Spinal cord (tissue), 10 donors: ENCODE measurements around the gene PPP1R3E. TPM values are rescaled to one million over a fixed set of nuclear protein-coding genes. Genes with fewer than 3 reads are reported as not detected.
"Not testable (repeated sequence)": the region's sequence is repeated elsewhere in the genome, so short reads cannot be mapped to it uniquely, and the experiment has no call there.

Source experiments
- DNase-seq, 6 donors: peaks; one replicate each; pipeline versions ENCODE4 v3.0.0 to v3.0.0-alpha.2; 2013 to 2015; ENCODE audit warnings: low spot score in 6 of 6, low read depth in 4 of 6
- H3K27ac ChIP-seq: one replicate; pipeline ENCODE4 v1.5.1; 2013; ENCODE audit warnings: low read depth, low read length, control low read depth
- H3K27me3 ChIP-seq: one replicate; pipeline ENCODE4 v1.6.1; 2013; ENCODE audit warnings: low read length; ENCODE audit not compliant: control insufficient read depth, insufficient read depth
- H3K36me3 ChIP-seq: one replicate; pipeline ENCODE4 v1.6.1; 2013; ENCODE audit warnings: low read length; ENCODE audit not compliant: control insufficient read depth, insufficient read depth
- H3K4me1 ChIP-seq: one replicate; pipeline ENCODE4 v1.6.1; 2013; ENCODE audit warnings: low read length; ENCODE audit not compliant: control insufficient read depth, insufficient read depth
- H3K4me3 ChIP-seq: one replicate; pipeline ENCODE4 v1.5.1; 2013; ENCODE audit warnings: low read depth, low read length, control low read depth
- H3K9me3 ChIP-seq: one replicate; pipeline ENCODE4 v1.6.1; 2013; ENCODE audit warnings: low read length; ENCODE audit not compliant: control insufficient read depth, insufficient read depth
- WGBS: methylation state at CpG from one replicate; pipeline ENCODE4 v1.1.5; 2013; ENCODE audit warnings: missing lambda C conversion rate; ENCODE audit not compliant: insufficient coverage; 5-methylcytosine and 5-hydroxymethylcytosine counted together
- polyA plus RNA-seq, 2 donors: library from polyadenylated mRNA; unstranded; fragments of 120-200 nt; gene quantifications; one replicate each; pipeline ENCODE4 v1.2.1, GENCODE V29; 2013; ENCODE audit not compliant: insufficient read length in 2 of 2
- total RNA-seq, 2 donors: library from RNA; depleted of rRNA in 1 of 2; stranded (reverse); fragments of 120-200 nt in 1 of 2; fragments of >200 nt in 1 of 2; gene quantifications; one replicate each; pipeline versions ENCODE4 v1.2.3 to v1.2.4, GENCODE V29; 2013 to 2014
- donor health status: healthy.

The PPP1R3E gene
- total and polyA plus RNA-seq, 4 donors = 11.3 to 37.2 (median 23.2) TPM

- Histone ChIP-seq H3K36me3 (peaks cover 6% of the 10 kb centered on the region), H3K27me3 (no peaks in the 10 kb centered on the region), H3K27ac (no peak overlapping the region), H3K9me3 (no peaks in the 10 kb centered on the region), H3K4me1 (peaks cover 8% of the 10 kb centered on the region), H3K4me3 (no peak overlapping the region)
- no peak for DNase-seq
- 94% methylated on average over 5 of the region's 6 CpGs for WGBS
Measured at GRCh38 chr14:23281247-23281646, 21.4 kb downstream of the PPP1R3E start.

- not testable (repeated sequence) for H3K9me3 ChIP-seq, H3K4me1 ChIP-seq, H3K4me3 ChIP-seq, H3K27ac ChIP-seq, DNase-seq, H3K27me3 ChIP-seq
- peaks cover 13% of the 10 kb centered on the region for H3K36me3 ChIP-seq
- 89% methylated on average over 2 of the region's 6 CpGs for WGBS
Measured at GRCh38 chr14:23277928-23278327, 24.7 kb downstream of the PPP1R3E start.

- WGBS = 96% methylated on average over 3 of the region's 3 CpGs
- no peaks in the 10 kb centered on the region for H3K4me1 ChIP-seq
Measured at GRCh38 chr14:23277189-23277588, 25.5 kb downstream of the PPP1R3E start.

GRCh38 chr14:23275412-23275811 lies 27.2 kb downstream of the PPP1R3E start:
- Histone ChIP-seq H3K4me3 (no peak overlapping the region), H3K36me3 (peaks cover 13% of the 10 kb centered on the region), H3K27me3 (no peaks in the 10 kb centered on the region), H3K9me3 (no peaks in the 10 kb centered on the region), H3K4me1 (no peaks in the 10 kb centered on the region), H3K27ac (no peak overlapping the region)
- WGBS = 100% methylated on average over 1 of the region's 2 CpGs
- DNase-seq = no peak

More at GRCh38 chr14:23277189-23277588, 25.5 kb downstream of the PPP1R3E start:
- Histone ChIP-seq H3K27me3 (no peaks in the 10 kb centered on the region), H3K9me3 (no peaks in the 10 kb centered on the region), H3K27ac (no peak overlapping the region), H3K4me3 (no peak overlapping the region), H3K36me3 (peaks cover 13% of the 10 kb centered on the region)
- DNase-seq = no peak

GRCh38 chr14:23269193-23269592 lies 33.5 kb downstream of the PPP1R3E start:
- no peak overlapping the region for H3K27ac ChIP-seq
- WGBS = 93% methylated on average over 5 of the region's 7 CpGs

GRCh38 chr14:23260849-23261248 lies 41.8 kb downstream of the PPP1R3E start:
- H3K4me3 ChIP-seq, H3K27ac ChIP-seq, H3K36me3 ChIP-seq, H3K9me3 ChIP-seq, H3K27me3 ChIP-seq, DNase-seq, H3K4me1 ChIP-seq: not testable (repeated sequence)
- 66% methylated on average over 7 of the region's 8 CpGs for WGBS

More at GRCh38 chr14:23269193-23269592, 33.5 kb downstream of the PPP1R3E start:
- Histone ChIP-seq H3K27me3 (no peaks in the 10 kb centered on the region), H3K36me3 (no peaks in the 10 kb centered on the region), H3K9me3 (no peaks in the 10 kb centered on the region), H3K4me3 (no peak overlapping the region), H3K4me1 (no peaks in the 10 kb centered on the region)
- no peak for DNase-seq

- Histone ChIP-seq H3K27me3 (no peaks in the 10 kb centered on the region), H3K36me3 (no peaks in the 10 kb centered on the region), H3K4me1 (no peaks in the 10 kb centered on the region), H3K4me3 (no peak overlapping the region), H3K27ac (no peak overlapping the region), H3K9me3 (no peaks in the 10 kb centered on the region)
- DNase-seq = no peak
Measured at GRCh38 chr14:23259426-23259825, 43.2 kb downstream of the PPP1R3E start.

- WGBS = 92% methylated on average over 4 of the region's 5 CpGs
- Histone ChIP-seq H3K9me3 (no peaks in the 10 kb centered on the region), H3K36me3 (no peaks in the 10 kb centered on the region), H3K27ac (no peak overlapping the region), H3K4me1 (no peaks in the 10 kb centered on the region), H3K27me3 (no peaks in the 10 kb centered on the region), H3K4me3 (no peak overlapping the region)
- DNase-seq = no peak
Measured at GRCh38 chr14:23258256-23258655, 44.4 kb downstream of the PPP1R3E start.

GRCh38 chr14:23252420-23253333 lies 50.0 kb downstream of the PPP1R3E start:
- Histone ChIP-seq H3K36me3 (no peaks in the 10 kb centered on the region), H3K27me3 (no peaks in the 10 kb centered on the region), H3K4me1 (no peaks in the 10 kb centered on the region), H3K4me3 (no peak overlapping the region), H3K27ac (no peak overlapping the region), H3K9me3 (no peaks in the 10 kb centered on the region)
- WGBS = 40% methylated on average over 1 of the region's 4 CpGs
- no peak for DNase-seq

GRCh38 chr14:23252006-23252405 lies 50.7 kb downstream of the PPP1R3E start:
- no peaks in the 10 kb centered on the region for H3K9me3 ChIP-seq
- no peaks in the 10 kb centered on the region for H3K36me3 ChIP-seq
- no peak overlapping the region for H3K4me3 ChIP-seq
- no peaks in the 10 kb centered on the region for H3K4me1 ChIP-seq
- no peaks in the 10 kb centered on the region for H3K27me3 ChIP-seq
- H3K27ac ChIP-seq = no peak overlapping the region
- DNase-seq = no peak
- no CpG with 5 or more reads among the region's 3 CpGs for WGBS
